Measurements from ENCODE around the gene LUZP2. TPM values are rescaled to one million over a fixed set of nuclear protein-coding genes. Genes with fewer than 3 reads are reported as not detected.

LUZP2 gene
- total RNA-seq, 1 donor from 2014 or later: 0.03 TPM

- DNase-seq (ENCODE audit: low read depth): no peak
These were observed 568.9 kb downstream of the LUZP2 start for GRCh38 chr11:25065746-25066145.

GRCh38 chr11:25066706-25067105 is 569.9 kb downstream of the LUZP2 start:
- no peak for DNase-seq (ENCODE audit: low read depth)

- DNase-seq (ENCODE audit: low read depth): no peak
These were observed 571.6 kb downstream of the LUZP2 start for GRCh38 chr11:25068451-25068850.

GRCh38 chr11:25094085-25094802 is 597.4 kb downstream of the LUZP2 start:
- DNase-seq (ENCODE audit: low read depth): no peak

- DNase-seq (ENCODE audit: low read depth): no peak
These were observed 622.6 kb downstream of the LUZP2 start for GRCh38 chr11:25119416-25119815.
